Activated CD4-positive, alpha-beta T cell treated with anti-CD3 and anti-CD28 coated beads, Interleukin-10, Interleukin-2, amounts not matched to agents 100 ng/mL and 50 ng/mL, durations not matched to agents 16 hours and 8 hours (primary cell): ENCODE results near the gene SMIM9.

Experiments used
- DNase-seq: peaks from one replicate; pipeline ENCODE4 v3.0.0-alpha.2; 2020

SMIM9 gene

GRCh38 chrX:154779261-154779660 is 55.2 kb downstream of the SMIM9 start:
- no peak for DNase-seq

DNA sequence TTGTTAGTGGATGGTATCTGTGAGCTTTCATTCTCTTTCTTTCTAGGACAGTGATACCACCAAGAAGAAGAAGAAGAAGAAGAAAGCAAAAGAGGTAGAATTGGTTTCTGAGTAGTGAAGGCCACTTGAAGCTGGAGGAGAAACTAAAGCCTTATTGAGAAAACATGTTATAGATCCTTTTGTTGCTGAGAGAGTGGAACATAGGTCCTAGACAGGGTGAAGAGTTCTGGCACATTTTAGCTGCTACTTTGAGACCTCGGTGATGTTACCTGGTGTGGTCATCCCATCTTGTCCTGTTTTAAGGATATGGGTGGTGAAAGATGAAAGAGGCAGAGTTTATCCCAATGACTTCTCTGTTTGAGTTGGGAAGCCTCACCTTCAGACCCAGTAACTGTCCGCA is 57.7 kb downstream of the SMIM9 start:
- no peak for DNase-seq

GRCh38 chrX:154775419-154776349 is 58.8 kb downstream of the SMIM9 start:
- DNase-seq: peak; percentile 36

DNA sequence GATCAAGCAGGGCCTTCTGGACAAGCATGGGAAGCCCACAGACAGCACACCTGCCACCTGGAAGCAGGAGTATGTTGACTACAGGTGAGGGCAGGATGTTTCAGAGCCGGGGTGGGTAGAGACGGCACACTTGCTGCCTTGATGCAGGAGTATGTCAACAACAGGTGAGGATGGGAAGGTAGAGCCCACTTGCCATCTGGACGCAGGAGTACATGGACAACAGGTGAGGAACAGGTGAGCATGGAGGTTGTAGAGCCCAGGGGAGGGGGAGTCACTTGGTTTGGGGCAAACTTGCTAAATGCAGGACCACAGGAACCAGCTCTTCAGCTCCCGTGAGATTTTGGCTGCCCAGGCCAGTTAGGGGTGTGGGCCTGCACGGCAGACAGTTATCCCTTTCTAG is 59.8 kb downstream of the SMIM9 start:
- DNase-seq: no peak
